ENCODE results near the gene RAMACL.

- TF ChIP-seq EZH2 (IDR thresholded peaks at IDR 0.05), result no peak
- TF ChIP-seq FOSL1 (IDR thresholded peaks at IDR 0.05; ENCODE audit: low read depth), result no peak
- TF ChIP-seq ZNF274 (IDR thresholded peaks at IDR 0.05; ENCODE audit: low read depth, low read length), result no peak
- TF ChIP-seq, protein P1, sequence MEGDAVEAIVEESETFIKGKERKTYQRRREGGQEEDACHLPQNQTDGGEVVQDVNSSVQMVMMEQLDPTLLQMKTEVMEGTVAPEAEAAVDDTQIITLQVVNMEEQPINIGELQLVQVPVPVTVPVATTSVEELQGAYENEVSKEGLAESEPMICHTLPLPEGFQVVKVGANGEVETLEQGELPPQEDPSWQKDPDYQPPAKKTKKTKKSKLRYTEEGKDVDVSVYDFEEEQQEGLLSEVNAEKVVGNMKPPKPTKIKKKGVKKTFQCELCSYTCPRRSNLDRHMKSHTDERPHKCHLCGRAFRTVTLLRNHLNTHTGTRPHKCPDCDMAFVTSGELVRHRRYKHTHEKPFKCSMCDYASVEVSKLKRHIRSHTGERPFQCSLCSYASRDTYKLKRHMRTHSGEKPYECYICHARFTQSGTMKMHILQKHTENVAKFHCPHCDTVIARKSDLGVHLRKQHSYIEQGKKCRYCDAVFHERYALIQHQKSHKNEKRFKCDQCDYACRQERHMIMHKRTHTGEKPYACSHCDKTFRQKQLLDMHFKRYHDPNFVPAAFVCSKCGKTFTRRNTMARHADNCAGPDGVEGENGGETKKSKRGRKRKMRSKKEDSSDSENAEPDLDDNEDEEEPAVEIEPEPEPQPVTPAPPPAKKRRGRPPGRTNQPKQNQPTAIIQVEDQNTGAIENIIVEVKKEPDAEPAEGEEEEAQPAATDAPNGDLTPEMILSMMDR (IDR thresholded peaks at IDR 0.05 in 2 of 3, conservative IDR thresholded peaks at IDR 0.05 in 1 of 3; ENCODE audit: borderline replicate concordance in 1 of 3, insufficient read depth in 1 of 3, low read depth in 2 of 3, low read length in 2 of 3), result no peak
- no peak for TF ChIP-seq CEBPB (IDR thresholded peaks at IDR 0.05; ENCODE audit: low read depth)
- TF ChIP-seq POLR2AphosphoS5 (IDR thresholded peaks at IDR 0.05; ENCODE audit: low read depth, low read length), result no peak
- TF ChIP-seq POLR2A (IDR thresholded peaks at IDR 0.05; ENCODE audit: borderline replicate concordance, extremely low read depth, insufficient read depth, insufficient read length), result no peak
- TF ChIP-seq RAD21 (IDR thresholded peaks at IDR 0.05; ENCODE audit: low read depth), result no peak
- no peak for TF ChIP-seq REST (IDR thresholded peaks at IDR 0.05; ENCODE audit: low read depth)
Measured at GRCh38 chr6:166559662-166560061, 26.8 kb downstream of the RAMACL start.

All from HCT116 (cell line).